Adipocyte (in vitro differentiated cells): ENCODE measurements around the gene GPR31.

Source experiments
- DNase-seq: peaks from one replicate; pipeline ENCODE4 v3.0.0-alpha.2; 2015; ENCODE audit warnings: low read depth
- H3K27me3 ChIP-seq: replicated peaks from 2 replicates; pipeline ENCODE4 v1.7.0; 2013; ENCODE audit warnings: mild to moderate bottlenecking, low read length, moderate library complexity; ENCODE audit not compliant: control insufficient read depth, insufficient read depth
- H3K36me3 ChIP-seq: 2 replicates; pipeline ENCODE4 v1.7.0; 2013; ENCODE audit warnings: low read length, mild to moderate bottlenecking, moderate library complexity; ENCODE audit not compliant: control insufficient read depth, insufficient read depth, severe bottlenecking
- H3K4me1 ChIP-seq: 2 replicates; pipeline ENCODE4 v1.7.0; 2013; ENCODE audit warnings: mild to moderate bottlenecking, low read length, moderate library complexity; ENCODE audit not compliant: control insufficient read depth, insufficient read depth
- H3K4me3 ChIP-seq: 2 replicates; pipeline ENCODE4 v1.7.0; 2013; ENCODE audit warnings: mild to moderate bottlenecking, low read length, moderate library complexity
- H3K9ac ChIP-seq: 2 replicates; pipeline ENCODE4 v1.7.0; 2013; ENCODE audit warnings: mild to moderate bottlenecking, low read length, moderate library complexity
- H3K9me3 ChIP-seq: 2 replicates; pipeline ENCODE4 v1.7.0; 2013; ENCODE audit warnings: mild to moderate bottlenecking, low read length, moderate library complexity; ENCODE audit not compliant: control insufficient read depth

The GPR31 gene

GRCh38 chr6:167115054-167115453 lies 42.7 kb downstream of the GPR31 start:
- Histone ChIP-seq H3K9ac (no peak overlapping the region), H3K9me3 (no peaks in the 10 kb centered on the region), H3K4me3 (no peak overlapping the region), H3K4me1 (no peaks in the 10 kb centered on the region), H3K27me3 (peaks cover 24% of the 10 kb centered on the region), H3K36me3 (no peaks in the 10 kb centered on the region)
- DNase-seq = no peak

DNA sequence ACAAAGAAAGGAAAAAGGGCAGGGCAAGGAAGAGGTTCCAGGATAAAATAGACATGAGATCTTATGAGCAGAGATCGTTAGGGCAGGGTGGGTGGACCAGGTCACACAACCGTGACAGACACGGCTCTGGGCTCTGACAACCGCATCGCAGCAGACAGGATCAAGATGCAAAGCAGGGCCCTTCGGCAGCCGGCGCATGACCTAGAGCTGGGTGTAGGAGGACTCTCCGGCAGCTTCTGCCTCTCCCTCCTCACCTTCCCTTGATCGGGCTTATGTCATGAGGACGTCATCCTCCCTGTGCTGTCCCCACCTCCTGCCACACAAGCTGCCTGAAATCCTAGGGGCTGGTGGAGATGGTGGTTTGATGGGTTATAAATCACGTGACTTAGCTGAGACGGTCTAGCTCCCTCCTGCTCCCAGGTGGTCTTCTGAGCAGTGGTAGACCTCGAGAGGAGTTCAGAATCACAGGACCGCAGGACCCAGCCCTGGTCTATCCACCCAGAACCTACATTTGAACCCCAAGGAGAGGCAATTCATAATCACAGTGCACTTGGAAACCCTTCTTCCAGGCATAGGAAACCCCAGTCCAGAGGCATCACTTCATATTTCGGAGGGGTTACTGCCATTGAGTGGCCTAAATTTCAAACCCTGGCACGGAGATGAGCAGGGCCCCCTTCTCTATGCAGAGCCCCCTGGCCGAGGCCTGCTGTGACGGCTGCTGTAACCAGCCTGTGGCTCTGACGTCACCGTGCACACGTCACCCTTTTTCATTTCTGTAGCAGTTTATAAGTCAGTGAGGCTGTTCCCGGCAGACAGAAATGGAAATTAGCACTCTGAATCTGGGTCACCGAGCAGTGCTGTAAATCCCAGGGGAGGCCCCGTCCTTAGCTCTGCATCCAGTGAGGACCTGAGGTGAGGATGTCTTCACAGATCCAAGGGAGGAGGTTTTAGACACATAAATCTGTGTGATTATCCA lies 43.6 kb downstream of the GPR31 start:
- H3K4me3 ChIP-seq = no peak overlapping the region
- no peak overlapping the region for H3K9ac ChIP-seq
- no peaks in the 10 kb centered on the region for H3K4me1 ChIP-seq
- peaks cover 30% of the 10 kb centered on the region for H3K27me3 ChIP-seq
- no peaks in the 10 kb centered on the region for H3K36me3 ChIP-seq
- no peaks in the 10 kb centered on the region for H3K9me3 ChIP-seq
- no peak for DNase-seq

DNA sequence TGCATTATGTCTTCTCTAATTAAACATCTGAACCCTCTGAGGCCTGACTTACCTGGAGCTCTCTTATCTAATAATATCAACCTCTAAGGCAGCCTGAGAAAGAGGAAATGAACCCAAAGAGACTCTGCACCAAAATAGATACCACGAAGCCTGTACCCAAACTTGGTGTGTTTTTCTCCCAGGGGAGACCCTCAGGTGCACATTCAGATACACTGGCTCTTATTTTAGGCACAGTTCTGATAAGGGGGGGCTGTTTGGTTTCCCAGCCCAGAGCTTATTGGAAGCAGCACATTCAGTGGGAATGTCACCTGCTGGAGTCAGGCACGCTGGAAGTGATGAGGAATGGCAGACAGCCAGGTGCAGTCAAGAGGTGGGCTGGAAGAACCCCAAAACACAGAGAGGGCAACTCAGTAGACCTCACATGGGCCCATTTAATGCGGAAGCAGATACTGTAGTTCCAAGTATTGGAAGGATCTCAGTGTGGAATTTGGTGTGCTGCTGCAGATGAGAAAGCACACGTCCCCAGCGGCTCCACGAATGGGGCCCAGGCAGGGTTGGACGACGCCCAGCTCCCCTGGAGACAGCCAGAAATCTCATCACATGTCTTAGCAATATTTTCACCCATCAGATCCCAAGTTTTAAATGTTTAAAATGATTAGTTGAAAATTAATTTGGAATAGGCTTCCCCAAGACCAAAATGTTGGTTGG lies 44.6 kb downstream of the GPR31 start:
- H3K4me1 ChIP-seq = no peaks in the 10 kb centered on the region
- H3K4me3 ChIP-seq = no peak overlapping the region

GRCh38 chr6:167112421-167112820 lies 45.4 kb downstream of the GPR31 start:
- H3K4me1 ChIP-seq = no peaks in the 10 kb centered on the region
- H3K9me3 ChIP-seq = no peaks in the 10 kb centered on the region
- no peak overlapping the region for H3K9ac ChIP-seq
- no peaks in the 10 kb centered on the region for H3K36me3 ChIP-seq
- DNase-seq = no peak
- no peak overlapping the region for H3K4me3 ChIP-seq
- H3K27me3 ChIP-seq = peaks cover 30% of the 10 kb centered on the region

More for the DNA sequence above, 44.6 kb downstream of the GPR31 start:
- Histone ChIP-seq H3K9me3 (no peaks in the 10 kb centered on the region), H3K36me3 (no peaks in the 10 kb centered on the region), H3K9ac (no peak overlapping the region), H3K27me3 (peaks cover 30% of the 10 kb centered on the region)
- DNase-seq = no peak

DNA sequence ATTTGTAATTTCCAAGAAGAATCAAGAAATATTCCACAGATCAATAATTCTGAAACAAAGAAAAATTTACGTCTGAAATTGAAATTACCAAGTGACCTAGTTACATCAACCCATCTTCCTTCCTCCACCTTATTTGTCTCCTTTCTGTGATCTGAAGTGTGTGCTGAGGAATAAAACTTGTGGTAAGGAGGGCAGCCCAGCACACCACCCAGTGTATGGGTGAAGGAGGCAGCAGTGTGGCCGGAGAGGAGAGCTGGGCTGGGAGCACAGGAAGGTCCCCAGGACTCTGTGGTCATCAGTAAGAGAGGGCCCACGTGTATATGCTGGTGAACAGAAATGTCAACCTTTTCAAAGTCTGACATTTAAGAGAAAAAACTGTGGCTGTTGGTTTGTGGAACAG lies 46.2 kb downstream of the GPR31 start:
- Histone ChIP-seq H3K36me3 (no peaks in the 10 kb centered on the region), H3K9me3 (no peaks in the 10 kb centered on the region), H3K9ac (no peak overlapping the region), H3K4me3 (no peak overlapping the region), H3K27me3 (peaks cover 30% of the 10 kb centered on the region), H3K4me1 (no peaks in the 10 kb centered on the region)
- no peak for DNase-seq

- Histone ChIP-seq H3K4me1 (no peaks in the 10 kb centered on the region), H3K36me3 (no peaks in the 10 kb centered on the region), H3K9ac (no peak overlapping the region), H3K27me3 (peaks cover 24% of the 10 kb centered on the region), H3K4me3 (no peak overlapping the region), H3K9me3 (no peaks in the 10 kb centered on the region)
- no peak for DNase-seq
Measured at GRCh38 chr6:167109651-167110050, 48.1 kb downstream of the GPR31 start.

DNA sequence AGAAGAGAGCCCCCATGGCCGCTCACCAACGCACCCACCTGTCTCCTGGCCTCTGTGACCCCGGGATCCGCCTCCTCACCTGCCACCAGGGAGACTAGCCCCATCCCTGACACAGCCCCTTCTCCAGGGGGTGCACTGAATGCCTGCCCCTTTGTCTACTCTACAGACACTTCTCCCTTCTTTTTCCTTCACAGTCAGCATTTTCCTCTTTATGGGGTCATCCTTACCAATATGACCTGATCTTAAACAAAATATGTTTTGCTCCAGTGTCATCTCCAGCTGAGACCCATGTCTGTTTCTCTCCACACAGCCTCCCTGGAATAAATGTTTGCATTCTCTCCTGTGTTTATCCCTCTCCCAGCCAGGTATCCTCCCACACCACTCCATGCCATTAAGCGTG lies 49.5 kb downstream of the GPR31 start:
- Histone ChIP-seq H3K9me3 (no peaks in the 10 kb centered on the region), H3K27me3 (peaks cover 20% of the 10 kb centered on the region), H3K9ac (no peak overlapping the region), H3K4me1 (no peaks in the 10 kb centered on the region), H3K4me3 (no peak overlapping the region), H3K36me3 (no peaks in the 10 kb centered on the region)
- DNase-seq = no peak

- Histone ChIP-seq H3K4me3 (no peak overlapping the region), H3K9me3 (no peaks in the 10 kb centered on the region), H3K4me1 (no peaks in the 10 kb centered on the region), H3K27me3 (peaks cover 19% of the 10 kb centered on the region), H3K36me3 (no peaks in the 10 kb centered on the region), H3K9ac (no peak overlapping the region)
- DNase-seq = no peak
Measured at GRCh38 chr6:167107787-167108186, 50.0 kb downstream of the GPR31 start.

DNA sequence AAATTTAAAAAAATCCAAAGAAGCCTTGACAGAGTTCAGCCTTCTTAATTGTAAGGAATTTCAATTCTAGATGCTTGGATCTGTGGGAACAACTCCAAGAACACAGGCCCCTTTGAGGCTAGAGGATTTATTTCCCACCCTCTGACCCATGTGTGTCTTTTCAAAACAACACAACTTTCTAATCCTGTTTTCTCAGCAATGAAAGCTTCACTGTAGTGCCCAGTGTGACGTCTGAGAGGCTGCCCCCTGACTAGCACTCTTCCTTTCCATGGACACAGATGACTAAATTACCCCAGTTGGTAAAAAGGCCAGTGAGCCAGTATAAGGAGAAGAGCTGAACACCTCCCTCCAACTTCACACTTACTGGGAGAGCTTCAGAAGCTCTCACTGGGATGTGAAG lies 51.4 kb downstream of the GPR31 start:
- no peak overlapping the region for H3K4me3 ChIP-seq
- no peaks in the 10 kb centered on the region for H3K36me3 ChIP-seq
- DNase-seq = no peak
- H3K9me3 ChIP-seq = no peaks in the 10 kb centered on the region
- H3K9ac ChIP-seq = no peak overlapping the region
- H3K4me1 ChIP-seq = no peaks in the 10 kb centered on the region
- peaks cover 6% of the 10 kb centered on the region for H3K27me3 ChIP-seq
